KMS-11 (cell line): ENCODE measurements around the gene GSX1.

Experiments used
- H2AFZ ChIP-seq: fragments of 200-600 bp; sonication (generic); 2 replicates; pipeline ENCODE4 v1.6.1; 2016; ENCODE audit warnings: antibody characterized with exemption, mixed run types, low read depth
- H3K27ac ChIP-seq: fragments of 200-600 bp; sonication (generic); 2 replicates; pipeline ENCODE4 v1.6.1; 2016; ENCODE audit warnings: mild to moderate bottlenecking, mixed run types
- H3K27me3 ChIP-seq: fragments of 200-600 bp; sonication (generic); 2 replicates; pipeline ENCODE4 v1.6.1; 2017; ENCODE audit warnings: mild to moderate bottlenecking, low read depth, mixed run types, moderate library complexity; ENCODE audit not compliant: insufficient read depth
- H3K36me3 ChIP-seq: fragments of 200-600 bp; sonication (generic); 2 replicates; pipeline ENCODE4 v1.6.1; 2017; ENCODE audit warnings: mild to moderate bottlenecking, mixed run types; ENCODE audit not compliant: insufficient read depth
- H3K4me1 ChIP-seq: fragments of 200-600 bp; sonication (generic); 2 replicates; pipeline ENCODE4 v1.6.1; 2016; ENCODE audit warnings: mild to moderate bottlenecking, low read depth, mixed run types; ENCODE audit not compliant: poor library complexity, severe bottlenecking
- H3K4me2 ChIP-seq: fragments of 200-600 bp; sonication (generic); 2 replicates; pipeline ENCODE4 v1.7.0; 2016; ENCODE audit warnings: mild to moderate bottlenecking, mixed run types
- H3K4me3 ChIP-seq: fragments of 200-600 bp; sonication (generic); IDR thresholded peaks from 2 replicates; pipeline ENCODE4 v1.6.1; 2017; ENCODE audit warnings: low read depth, low read length, mixed read lengths; ENCODE audit not compliant: insufficient read depth
- H3K79me2 ChIP-seq: fragments of 200-600 bp; sonication (generic); 2 replicates; pipeline ENCODE4 v1.6.1; 2016; ENCODE audit warnings: low read depth, mixed run types; ENCODE audit not compliant: insufficient read depth
- H3K9ac ChIP-seq: fragments of 200-600 bp; sonication (generic); 2 replicates; pipeline ENCODE4 v1.6.1; 2016; ENCODE audit warnings: mild to moderate bottlenecking, mixed run types
- H4K20me1 ChIP-seq: fragments of 200-600 bp; sonication (generic); 2 replicates; pipeline ENCODE4 v1.6.1; 2016; ENCODE audit warnings: mild to moderate bottlenecking, mixed run types; ENCODE audit not compliant: insufficient read depth
- TF ChIP-seq, protein P1 (sequence below): fragments of 200-600 bp; sonication (generic); conservative IDR thresholded peaks from 2 replicates; pipeline ENCODE4 v1.6.1; 2017; ENCODE audit warnings: low read depth, mild to moderate bottlenecking, antibody characterized with exemption, low read length, moderate library complexity, mixed read lengths

GSX1 gene

DNA sequence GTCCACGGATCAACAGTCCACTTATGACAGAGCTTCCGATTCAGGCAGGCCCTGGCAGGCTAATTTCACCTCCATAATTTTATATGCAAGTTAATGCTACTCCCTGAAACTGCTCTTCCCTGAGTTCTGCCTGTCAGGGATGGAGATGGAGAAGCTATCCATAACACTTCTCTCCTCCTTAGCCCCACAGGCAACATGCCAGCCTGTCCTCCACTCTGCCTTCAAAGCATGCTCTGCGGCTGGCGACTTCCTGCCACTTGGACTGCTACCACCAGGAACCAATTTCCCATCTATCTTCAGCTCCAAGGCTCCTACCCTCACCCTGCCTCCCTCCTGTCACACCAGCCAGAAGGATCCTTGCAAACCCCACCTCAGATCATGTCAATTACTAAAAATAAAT is 35.4 kb downstream of the GSX1 start:
- Histone ChIP-seq H4K20me1 (no peaks in the 10 kb centered on the region), H3K4me3 (no peak overlapping the region), H3K79me2 (no peaks in the 10 kb centered on the region), H3K27me3 (no peaks in the 10 kb centered on the region), H2AFZ (no peak overlapping the region), H3K27ac (no peak overlapping the region), H3K36me3 (no peaks in the 10 kb centered on the region), H3K4me2 (no peak overlapping the region), H3K9ac (no peak overlapping the region), H3K4me1 (peaks cover 10% of the 10 kb centered on the region)
- TF ChIP-seq, protein P1, sequence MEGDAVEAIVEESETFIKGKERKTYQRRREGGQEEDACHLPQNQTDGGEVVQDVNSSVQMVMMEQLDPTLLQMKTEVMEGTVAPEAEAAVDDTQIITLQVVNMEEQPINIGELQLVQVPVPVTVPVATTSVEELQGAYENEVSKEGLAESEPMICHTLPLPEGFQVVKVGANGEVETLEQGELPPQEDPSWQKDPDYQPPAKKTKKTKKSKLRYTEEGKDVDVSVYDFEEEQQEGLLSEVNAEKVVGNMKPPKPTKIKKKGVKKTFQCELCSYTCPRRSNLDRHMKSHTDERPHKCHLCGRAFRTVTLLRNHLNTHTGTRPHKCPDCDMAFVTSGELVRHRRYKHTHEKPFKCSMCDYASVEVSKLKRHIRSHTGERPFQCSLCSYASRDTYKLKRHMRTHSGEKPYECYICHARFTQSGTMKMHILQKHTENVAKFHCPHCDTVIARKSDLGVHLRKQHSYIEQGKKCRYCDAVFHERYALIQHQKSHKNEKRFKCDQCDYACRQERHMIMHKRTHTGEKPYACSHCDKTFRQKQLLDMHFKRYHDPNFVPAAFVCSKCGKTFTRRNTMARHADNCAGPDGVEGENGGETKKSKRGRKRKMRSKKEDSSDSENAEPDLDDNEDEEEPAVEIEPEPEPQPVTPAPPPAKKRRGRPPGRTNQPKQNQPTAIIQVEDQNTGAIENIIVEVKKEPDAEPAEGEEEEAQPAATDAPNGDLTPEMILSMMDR = no peak

DNA sequence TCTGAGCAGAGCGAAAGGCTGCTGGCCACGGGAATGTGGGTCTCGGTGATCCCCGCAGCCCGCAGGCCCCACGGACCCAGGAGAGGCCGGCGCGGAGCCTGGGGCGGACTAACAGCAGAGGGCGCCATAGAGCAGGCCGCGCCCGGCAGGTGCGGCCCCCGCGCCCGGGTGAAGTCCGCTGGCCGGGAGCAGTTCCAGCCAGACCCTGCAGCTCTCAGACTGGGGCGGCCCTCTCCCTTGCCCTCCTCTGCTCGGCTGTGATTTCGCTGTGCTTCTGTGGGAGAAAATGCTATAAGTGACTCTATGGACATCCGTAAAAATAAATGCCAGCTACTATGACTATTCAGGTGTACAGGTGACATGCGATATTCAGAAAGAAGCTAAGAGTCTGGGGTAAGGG is 37.7 kb downstream of the GSX1 start:
- Histone ChIP-seq H3K4me2 (peak overlapping the region; percentile 54; the same call in 1 of the 2 replicates), H4K20me1 (no peaks in the 10 kb centered on the region), H3K4me3 (no peak overlapping the region), H2AFZ (peak overlapping the region; percentile 49), H3K4me1 (peaks cover 10% of the 10 kb centered on the region), H3K9ac (no peak overlapping the region), H3K36me3 (no peaks in the 10 kb centered on the region), H3K27me3 (no peaks in the 10 kb centered on the region), H3K79me2 (no peaks in the 10 kb centered on the region), H3K27ac (no peak overlapping the region)
- TF ChIP-seq, protein P1 = peak; percentile 71; the same call in 1 of the 2 replicates

DNA sequence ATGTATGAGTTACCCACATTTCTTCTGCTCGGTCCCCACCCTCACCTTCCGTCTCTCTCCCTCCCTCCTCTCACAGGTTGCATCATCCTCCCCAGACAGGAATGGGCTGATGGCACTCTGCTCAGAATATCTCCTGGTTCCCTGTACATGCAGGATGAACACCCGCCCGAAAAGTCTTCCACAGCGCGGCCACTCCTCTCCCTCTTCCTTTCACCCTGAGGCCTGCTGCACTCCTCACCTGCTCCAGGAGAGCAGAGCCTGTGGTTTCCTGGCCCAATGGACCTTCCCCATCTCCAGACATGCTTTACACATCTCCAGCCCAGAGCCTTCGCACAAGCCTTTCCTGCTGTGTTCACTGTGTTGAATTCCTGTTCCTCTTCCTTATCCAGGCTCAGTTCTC is 40.9 kb downstream of the GSX1 start:
- Histone ChIP-seq H3K27me3 (no peaks in the 10 kb centered on the region), H3K4me2 (no peak overlapping the region), H4K20me1 (no peaks in the 10 kb centered on the region), H3K4me3 (no peak overlapping the region), H3K9ac (no peak overlapping the region), H2AFZ (no peak overlapping the region), H3K27ac (no peak overlapping the region), H3K4me1 (peaks cover 7% of the 10 kb centered on the region), H3K79me2 (no peaks in the 10 kb centered on the region), H3K36me3 (no peaks in the 10 kb centered on the region)
- TF ChIP-seq, protein P1 = no peak

DNA sequence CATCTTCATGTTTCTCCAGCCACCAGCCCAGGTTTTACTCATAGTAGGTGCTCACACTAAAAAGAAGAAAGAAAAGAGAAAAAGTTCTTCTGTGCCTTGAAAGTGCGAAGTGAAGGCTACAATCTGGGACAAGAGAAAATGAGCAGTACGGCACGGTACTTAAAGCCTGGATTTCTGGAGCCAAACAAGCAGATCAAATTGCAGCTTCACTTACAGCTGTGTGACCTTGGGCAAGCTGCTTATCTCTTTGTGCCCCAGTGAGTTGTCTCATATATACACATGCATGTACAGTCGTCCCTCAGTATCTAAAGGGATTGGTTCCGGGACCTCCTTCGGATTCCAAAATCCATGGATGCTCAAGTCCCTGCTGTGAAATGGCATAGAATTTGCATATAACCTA is 41.8 kb downstream of the GSX1 start:
- H3K4me2 ChIP-seq = no peak overlapping the region
- no peak overlapping the region for H3K27ac ChIP-seq
- H3K79me2 ChIP-seq = no peaks in the 10 kb centered on the region
- H3K9ac ChIP-seq = no peak overlapping the region
- H4K20me1 ChIP-seq = no peaks in the 10 kb centered on the region
- H2AFZ ChIP-seq = no peak overlapping the region
- no peaks in the 10 kb centered on the region for H3K36me3 ChIP-seq
- peaks cover 4% of the 10 kb centered on the region for H3K4me1 ChIP-seq
- no peak overlapping the region for H3K4me3 ChIP-seq
- no peaks in the 10 kb centered on the region for H3K27me3 ChIP-seq
- TF ChIP-seq, protein P1 = no peak
